Measurements from ENCODE around the gene MGAT2.
"Not testable (repeated sequence)": the region's sequence is repeated elsewhere in the genome, so short reads cannot be mapped to it uniquely, and the experiment has no call there.

Gene MGAT2

GRCh38 chr14:49619273-49619672 lies 1.3 kb upstream of the MGAT2 start:
- H3K27ac ChIP-seq (replicated peaks): peak overlapping the region; percentile 96
- 0 out of 2 replicates have a peak, but pooled peaks have one; percentile 16 for TF ChIP-seq POLR2AphosphoS5 (IDR thresholded peaks at IDR 0.05; ENCODE audit: low read depth)
- not testable (repeated sequence) for DNase-seq (ENCODE audit: low read depth in 1 of 2, low spot score in 1 of 2); H3K27me3 ChIP-seq (ENCODE audit: insufficient read depth, poor library complexity, severe bottlenecking)
- H3K4me3 ChIP-seq (replicated peaks; ENCODE audit: insufficient read depth, low read length): peak overlapping the region; percentile 80

- peak overlapping the region; percentile 80 for H3K4me3 ChIP-seq (replicated peaks; ENCODE audit: insufficient read depth, low read length)
- no peak for TF ChIP-seq POLR2AphosphoS5 (IDR thresholded peaks at IDR 0.05; ENCODE audit: low read depth)
- no peak for TF ChIP-seq REST (IDR thresholded peaks at IDR 0.05; ENCODE audit: insufficient replicate concordance, low read depth)
- no peak for TF ChIP-seq SPI1 (IDR thresholded peaks at IDR 0.05; ENCODE audit: borderline replicate concordance, low read depth)
- TF ChIP-seq CTCF (IDR thresholded peaks at IDR 0.05; ENCODE audit: insufficient read depth, low read length): no peak
- no peak for TF ChIP-seq GABPA (IDR thresholded peaks at IDR 0.05; ENCODE audit: low read depth)
- H3K27me3 ChIP-seq (ENCODE audit: insufficient read depth, poor library complexity, severe bottlenecking): no peaks in the 10 kb centered on the region
- DNase-seq (ENCODE audit: low read depth in 1 of 2, low spot score in 1 of 2): no peak
- peak overlapping the region; percentile 96 for H3K27ac ChIP-seq (replicated peaks)
These were observed 869 bp upstream of the MGAT2 start for GRCh38 chr14:49619730-49620129.

GRCh38 chr14:49621114-49621881 lies 699 bp downstream of the MGAT2 start:
- TF ChIP-seq POLR2AphosphoS5 (IDR thresholded peaks at IDR 0.05; ENCODE audit: low read depth) (no peak; the same call in 1 of the 2 replicates), GABPA (IDR thresholded peaks at IDR 0.05; ENCODE audit: low read depth) (no peak), SPI1 (IDR thresholded peaks at IDR 0.05; ENCODE audit: borderline replicate concordance, low read depth) (no peak; the same call in 1 of the 2 replicates), CTCF (IDR thresholded peaks at IDR 0.05; ENCODE audit: insufficient read depth, low read length) (no peak), REST (IDR thresholded peaks at IDR 0.05; ENCODE audit: insufficient replicate concordance, low read depth) (no peak)
- Histone ChIP-seq H3K27ac (replicated peaks) (peak overlapping the region; percentile 96), H3K27me3 (ENCODE audit: insufficient read depth, poor library complexity, severe bottlenecking) (no peaks in the 10 kb centered on the region), H3K4me3 (replicated peaks; ENCODE audit: insufficient read depth, low read length) (peak overlapping the region; percentile 80)
- DNase-seq (ENCODE audit: low read depth in 1 of 2, low spot score in 1 of 2): peak; percentile 67 to 91

GRCh38 chr14:49622022-49622607 lies 1.5 kb downstream of the MGAT2 start:
- TF ChIP-seq POLR2AphosphoS5 (IDR thresholded peaks at IDR 0.05; ENCODE audit: low read depth) (no peak), GABPA (IDR thresholded peaks at IDR 0.05; ENCODE audit: low read depth) (no peak), REST (IDR thresholded peaks at IDR 0.05; ENCODE audit: insufficient replicate concordance, low read depth) (no peak), SPI1 (IDR thresholded peaks at IDR 0.05; ENCODE audit: borderline replicate concordance, low read depth) (no peak), CTCF (IDR thresholded peaks at IDR 0.05; ENCODE audit: insufficient read depth, low read length) (no peak)
- DNase-seq (ENCODE audit: low read depth in 1 of 2, low spot score in 1 of 2): no peak
- peak overlapping the region; percentile 96 for H3K27ac ChIP-seq (replicated peaks)
- no peaks in the 10 kb centered on the region for H3K27me3 ChIP-seq (ENCODE audit: insufficient read depth, poor library complexity, severe bottlenecking)
- peak overlapping the region; percentile 80 for H3K4me3 ChIP-seq (replicated peaks; ENCODE audit: insufficient read depth, low read length)
